ENCODE data around the gene SLC9A1.

- TF ChIP-seq CTCF (IDR thresholded peaks at IDR 0.05) = no peak
- TF ChIP-seq POLR2A (IDR thresholded peaks at IDR 0.05) = no peak
Measured at GRCh38 chr1:27139980-27140379, 14.9 kb downstream of the SLC9A1 start.

Measured in lower leg skin (tissue), 3 donors.